Measurements from ENCODE around the gene COPS7B.

COPS7B gene

DNA sequence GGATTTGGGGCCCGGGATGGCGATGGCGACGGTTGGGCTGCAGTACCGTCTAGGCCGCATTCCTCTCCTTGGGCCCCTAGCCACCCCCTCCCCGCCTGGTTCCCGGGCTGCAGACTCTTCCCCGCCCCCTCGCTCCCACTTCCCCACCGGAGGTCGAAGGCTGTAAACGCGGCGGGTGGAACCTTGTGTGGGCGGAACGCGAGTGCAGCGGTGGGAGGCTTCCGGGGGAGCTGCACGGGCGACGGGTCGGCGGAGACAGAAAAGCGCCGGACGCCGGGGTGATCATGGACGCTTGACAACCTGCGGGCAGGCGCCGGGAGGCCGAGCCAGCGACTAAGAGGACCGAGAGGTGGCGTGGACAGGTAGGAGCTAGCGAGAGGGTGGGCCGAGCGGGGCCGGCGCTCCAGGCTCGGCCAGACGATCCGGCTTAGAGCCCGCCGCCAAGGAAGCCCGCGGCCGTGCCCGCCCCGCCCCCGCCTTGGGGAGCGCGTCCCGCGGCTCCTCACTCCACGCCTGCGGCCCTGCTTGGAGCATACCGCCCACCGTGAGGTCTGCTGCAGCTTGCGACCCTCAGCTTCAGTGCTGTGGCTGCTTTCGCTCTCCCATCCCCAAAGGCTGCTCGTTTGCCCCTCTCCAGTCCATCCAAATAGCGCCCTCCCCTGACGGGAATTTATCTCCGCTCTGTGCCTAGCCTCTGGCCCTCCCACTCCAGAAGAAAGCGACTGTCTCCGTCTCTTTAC is at the start of gene COPS7B:
COPS7B (plus strand) TSS at position 269 of the 740 bp plus-strand sequence. CDS start 2,126 bp downstream, outside the sequence.
- Histone ChIP-seq H3K4me3 (ENCODE audit: low read depth, low read length) (peak within 1 kb of the TSS; percentile 88), H3K27ac (ENCODE audit: extremely low read depth, low read depth, low read length) (peak within 1 kb of the TSS; percentile 56), H3K9me3 (ENCODE audit: control insufficient read depth, insufficient read depth, low read depth, low read length) (no peaks in the 10 kb centered on the region), H3K4me1 (ENCODE audit: control insufficient read depth, insufficient read depth, low read length) (peaks cover 8% of the 10 kb centered on the region; the same call in 1 of the 2 replicates), H3K36me3 (ENCODE audit: control insufficient read depth in 2 of 2, insufficient read depth in 1 of 2, low read length in 2 of 2) (peaks cover 0 to 29% of the 10 kb centered on the region in 2 experiments; a peak in 2 of 3 replicates)
- ChIA-PET CTCF (interaction anchor here (0.7 to 3.2 kb wide), 8 partner anchors 9 to 169 kb away, joined by 3 to 20 read pairs (median 4); no protein-coding TSS in a partner anchor), POLR2A (interaction anchor here (1.2 to 2.1 kb wide), 4 partner anchors 9 to 80 kb away, joined by 4 to 8 read pairs (median 6); partner anchors contain the start of gene PTMA)
- TF ChIP-seq ZBTB7A (tag by site-specific recombination; IDR thresholded peaks at IDR 0.05; ENCODE audit: low read depth) (no peak), ZNF223 (tag by site-specific recombination; IDR thresholded peaks at IDR 0.05) (no peak), ZNF585B (tag by site-specific recombination; IDR thresholded peaks at IDR 0.05) (no peak), HOXD13 (CRISPR knock-in tag; IDR thresholded peaks at IDR 0.05; ENCODE audit: borderline replicate concordance) (peak; percentile 50; the same call in 1 of the 2 replicates), ZNF138 (tag by site-specific recombination; IDR thresholded peaks at IDR 0.05; ENCODE audit: borderline replicate concordance) (no peak), ZNF514 (tag by site-specific recombination; IDR thresholded peaks at IDR 0.05) (no peak), OSR2 (tag by site-specific recombination; IDR thresholded peaks at IDR 0.05) (0 out of 2 replicates have a peak, but pooled peaks have one; percentile 41), OVOL3 (tag by site-specific recombination; IDR thresholded peaks at IDR 0.05) (no peak), ZNF354C (tag by site-specific recombination; IDR thresholded peaks at IDR 0.05; ENCODE audit: borderline replicate concordance, low read depth) (no peak), ZNF239 (tag by site-specific recombination; IDR thresholded peaks at IDR 0.05) (peak; percentile 55; the same call in 1 of the 2 replicates), ZNF544 (tag by site-specific recombination; IDR thresholded peaks at IDR 0.05) (no peak), ZNF549 (tag by site-specific recombination; IDR thresholded peaks at IDR 0.05) (no peak), ZNF202 (tag by site-specific recombination; IDR thresholded peaks at IDR 0.05; ENCODE audit: borderline replicate concordance) (no peak), BCL11A (tag by site-specific recombination; IDR thresholded peaks at IDR 0.05; ENCODE audit: low read depth) (no peak), GLI4 (tag by site-specific recombination; IDR thresholded peaks at IDR 0.05) (peak; percentile 85; the same call in 1 of the 2 replicates), ZNF626 (tag by site-specific recombination; IDR thresholded peaks at IDR 0.05) (0 out of 2 replicates have a peak, but pooled peaks have one; percentile 61), ZBTB20 (tag by site-specific recombination; IDR thresholded peaks at IDR 0.05) (peak; percentile 95), KLF7 (tag by site-specific recombination; IDR thresholded peaks at IDR 0.05; ENCODE audit: borderline replicate concordance) (peak; percentile 77; the same call in 1 of the 2 replicates), ZNF747 (tag by site-specific recombination; IDR thresholded peaks at IDR 0.05) (no peak)
- TF ChIP-seq, protein P1, sequence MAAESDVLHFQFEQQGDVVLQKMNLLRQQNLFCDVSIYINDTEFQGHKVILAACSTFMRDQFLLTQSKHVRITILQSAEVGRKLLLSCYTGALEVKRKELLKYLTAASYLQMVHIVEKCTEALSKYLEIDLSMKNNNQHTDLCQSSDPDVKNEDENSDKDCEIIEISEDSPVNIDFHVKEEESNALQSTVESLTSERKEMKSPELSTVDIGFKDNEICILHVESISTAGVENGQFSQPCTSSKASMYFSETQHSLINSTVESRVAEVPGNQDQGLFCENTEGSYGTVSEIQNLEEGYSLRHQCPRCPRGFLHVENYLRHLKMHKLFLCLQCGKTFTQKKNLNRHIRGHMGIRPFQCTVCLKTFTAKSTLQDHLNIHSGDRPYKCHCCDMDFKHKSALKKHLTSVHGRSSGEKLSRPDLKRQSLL (tag by site-specific recombination; IDR thresholded peaks at IDR 0.05), result peak; percentile 62; the same call in 1 of the 2 replicates
- TF ChIP-seq, protein P2, sequence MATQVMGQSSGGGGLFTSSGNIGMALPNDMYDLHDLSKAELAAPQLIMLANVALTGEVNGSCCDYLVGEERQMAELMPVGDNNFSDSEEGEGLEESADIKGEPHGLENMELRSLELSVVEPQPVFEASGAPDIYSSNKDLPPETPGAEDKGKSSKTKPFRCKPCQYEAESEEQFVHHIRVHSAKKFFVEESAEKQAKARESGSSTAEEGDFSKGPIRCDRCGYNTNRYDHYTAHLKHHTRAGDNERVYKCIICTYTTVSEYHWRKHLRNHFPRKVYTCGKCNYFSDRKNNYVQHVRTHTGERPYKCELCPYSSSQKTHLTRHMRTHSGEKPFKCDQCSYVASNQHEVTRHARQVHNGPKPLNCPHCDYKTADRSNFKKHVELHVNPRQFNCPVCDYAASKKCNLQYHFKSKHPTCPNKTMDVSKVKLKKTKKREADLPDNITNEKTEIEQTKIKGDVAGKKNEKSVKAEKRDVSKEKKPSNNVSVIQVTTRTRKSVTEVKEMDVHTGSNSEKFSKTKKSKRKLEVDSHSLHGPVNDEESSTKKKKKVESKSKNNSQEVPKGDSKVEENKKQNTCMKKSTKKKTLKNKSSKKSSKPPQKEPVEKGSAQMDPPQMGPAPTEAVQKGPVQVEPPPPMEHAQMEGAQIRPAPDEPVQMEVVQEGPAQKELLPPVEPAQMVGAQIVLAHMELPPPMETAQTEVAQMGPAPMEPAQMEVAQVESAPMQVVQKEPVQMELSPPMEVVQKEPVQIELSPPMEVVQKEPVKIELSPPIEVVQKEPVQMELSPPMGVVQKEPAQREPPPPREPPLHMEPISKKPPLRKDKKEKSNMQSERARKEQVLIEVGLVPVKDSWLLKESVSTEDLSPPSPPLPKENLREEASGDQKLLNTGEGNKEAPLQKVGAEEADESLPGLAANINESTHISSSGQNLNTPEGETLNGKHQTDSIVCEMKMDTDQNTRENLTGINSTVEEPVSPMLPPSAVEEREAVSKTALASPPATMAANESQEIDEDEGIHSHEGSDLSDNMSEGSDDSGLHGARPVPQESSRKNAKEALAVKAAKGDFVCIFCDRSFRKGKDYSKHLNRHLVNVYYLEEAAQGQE (tag by site-specific recombination; IDR thresholded peaks at IDR 0.05), result peak; percentile 58; the same call in 1 of the 2 replicates
- TF ChIP-seq, protein P3, sequence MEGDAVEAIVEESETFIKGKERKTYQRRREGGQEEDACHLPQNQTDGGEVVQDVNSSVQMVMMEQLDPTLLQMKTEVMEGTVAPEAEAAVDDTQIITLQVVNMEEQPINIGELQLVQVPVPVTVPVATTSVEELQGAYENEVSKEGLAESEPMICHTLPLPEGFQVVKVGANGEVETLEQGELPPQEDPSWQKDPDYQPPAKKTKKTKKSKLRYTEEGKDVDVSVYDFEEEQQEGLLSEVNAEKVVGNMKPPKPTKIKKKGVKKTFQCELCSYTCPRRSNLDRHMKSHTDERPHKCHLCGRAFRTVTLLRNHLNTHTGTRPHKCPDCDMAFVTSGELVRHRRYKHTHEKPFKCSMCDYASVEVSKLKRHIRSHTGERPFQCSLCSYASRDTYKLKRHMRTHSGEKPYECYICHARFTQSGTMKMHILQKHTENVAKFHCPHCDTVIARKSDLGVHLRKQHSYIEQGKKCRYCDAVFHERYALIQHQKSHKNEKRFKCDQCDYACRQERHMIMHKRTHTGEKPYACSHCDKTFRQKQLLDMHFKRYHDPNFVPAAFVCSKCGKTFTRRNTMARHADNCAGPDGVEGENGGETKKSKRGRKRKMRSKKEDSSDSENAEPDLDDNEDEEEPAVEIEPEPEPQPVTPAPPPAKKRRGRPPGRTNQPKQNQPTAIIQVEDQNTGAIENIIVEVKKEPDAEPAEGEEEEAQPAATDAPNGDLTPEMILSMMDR (tag by site-specific recombination; IDR thresholded peaks at IDR 0.05), result peak; percentile 88
- TF ChIP-seq, protein P4, sequence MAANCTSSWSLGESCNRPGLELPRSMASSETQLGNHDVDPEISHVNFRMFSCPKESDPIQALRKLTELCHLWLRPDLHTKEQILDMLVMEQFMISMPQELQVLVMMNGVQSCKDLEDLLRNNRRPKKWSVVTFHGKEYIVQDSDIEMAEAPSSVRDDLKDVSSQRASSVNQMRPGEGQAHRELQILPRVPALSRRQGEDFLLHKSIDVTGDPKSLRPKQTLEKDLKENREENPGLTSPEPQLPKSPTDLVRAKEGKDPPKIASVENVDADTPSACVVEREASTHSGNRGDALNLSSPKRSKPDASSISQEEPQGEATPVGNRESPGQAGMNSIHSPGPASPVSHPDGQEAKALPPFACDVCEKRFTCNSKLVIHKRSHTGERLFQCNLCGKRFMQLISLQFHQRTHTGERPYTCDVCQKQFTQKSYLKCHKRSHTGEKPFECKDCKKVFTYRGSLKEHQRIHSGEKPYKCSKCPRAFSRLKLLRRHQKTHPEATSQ (tag by site-specific recombination; IDR thresholded peaks at IDR 0.05), result peak; percentile 95
- TF ChIP-seq, protein P5, sequence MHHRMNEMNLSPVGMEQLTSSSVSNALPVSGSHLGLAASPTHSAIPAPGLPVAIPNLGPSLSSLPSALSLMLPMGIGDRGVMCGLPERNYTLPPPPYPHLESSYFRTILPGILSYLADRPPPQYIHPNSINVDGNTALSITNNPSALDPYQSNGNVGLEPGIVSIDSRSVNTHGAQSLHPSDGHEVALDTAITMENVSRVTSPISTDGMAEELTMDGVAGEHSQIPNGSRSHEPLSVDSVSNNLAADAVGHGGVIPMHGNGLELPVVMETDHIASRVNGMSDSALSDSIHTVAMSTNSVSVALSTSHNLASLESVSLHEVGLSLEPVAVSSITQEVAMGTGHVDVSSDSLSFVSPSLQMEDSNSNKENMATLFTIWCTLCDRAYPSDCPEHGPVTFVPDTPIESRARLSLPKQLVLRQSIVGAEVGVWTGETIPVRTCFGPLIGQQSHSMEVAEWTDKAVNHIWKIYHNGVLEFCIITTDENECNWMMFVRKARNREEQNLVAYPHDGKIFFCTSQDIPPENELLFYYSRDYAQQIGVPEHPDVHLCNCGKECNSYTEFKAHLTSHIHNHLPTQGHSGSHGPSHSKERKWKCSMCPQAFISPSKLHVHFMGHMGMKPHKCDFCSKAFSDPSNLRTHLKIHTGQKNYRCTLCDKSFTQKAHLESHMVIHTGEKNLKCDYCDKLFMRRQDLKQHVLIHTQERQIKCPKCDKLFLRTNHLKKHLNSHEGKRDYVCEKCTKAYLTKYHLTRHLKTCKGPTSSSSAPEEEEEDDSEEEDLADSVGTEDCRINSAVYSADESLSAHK (tag by site-specific recombination; IDR thresholded peaks at IDR 0.05), result peak; percentile 76

Data from HEK293 (cell line).